IPS DF 6.9 (cell line): ENCODE data around the gene MYRF.

Experiments used
- DNase-seq: peaks from one replicate; pipeline ENCODE4 v3.0.0-alpha.2; 2013; ENCODE audit warnings: low read depth, low spot score
- H3K27ac ChIP-seq: one replicate; pipeline ENCODE4 v1.5.1; 2013; ENCODE audit warnings: low read length, control low read depth
- H3K27me3 ChIP-seq: 2 replicates; pipeline ENCODE4 v1.6.1; 2013; ENCODE audit warnings: mild to moderate bottlenecking, low read length; ENCODE audit not compliant: control insufficient read depth, insufficient read depth
- H3K36me3 ChIP-seq: 2 replicates; pipeline ENCODE4 v1.6.1; 2013; ENCODE audit warnings: low read length; ENCODE audit not compliant: control insufficient read depth, insufficient read depth
- H3K4me1 ChIP-seq: 2 replicates; pipeline ENCODE4 v1.6.1; 2013; ENCODE audit warnings: low read length; ENCODE audit not compliant: control insufficient read depth, insufficient read depth
- H3K4me3 ChIP-seq: 2 replicates; pipeline ENCODE4 v1.5.1; 2013; ENCODE audit warnings: mild to moderate bottlenecking, low read length
- H3K9me3 ChIP-seq: 2 replicates; pipeline ENCODE4 v1.6.1; 2013; ENCODE audit warnings: low read length, inconsistent platforms; ENCODE audit not compliant: control insufficient read depth, insufficient read depth
- WGBS: extraction: QIAGEN DNeasy Blood & Tissue Kit; methylation state at CpG from one replicate; pipeline ENCODE4 v1.1.7; 2013; ENCODE audit warnings: mixed read lengths, missing lambda C conversion rate; ENCODE audit not compliant: insufficient read length, insufficient coverage; 5-methylcytosine and 5-hydroxymethylcytosine counted together

The MYRF gene

GRCh38 chr11:61760946-61761345 is 8.5 kb downstream of the MYRF start:
- no CpG with 5 or more reads among the region's 13 CpGs for WGBS
- H3K27me3 ChIP-seq, result no peaks in the 10 kb centered on the region
- H3K4me3 ChIP-seq, result no peak overlapping the region
- H3K9me3 ChIP-seq, result no peaks in the 10 kb centered on the region
- DNase-seq, result no peak
- no peaks in the 10 kb centered on the region for H3K36me3 ChIP-seq
- H3K4me1 ChIP-seq, result peaks cover 6% of the 10 kb centered on the region; the same call in 1 of the 2 replicates
- no peak overlapping the region for H3K27ac ChIP-seq

GRCh38 chr11:61761440-61762222 is 9.2 kb downstream of the MYRF start:
- H3K36me3 ChIP-seq, result no peaks in the 10 kb centered on the region; the same call in 1 of the 2 replicates
- no peaks in the 10 kb centered on the region for H3K9me3 ChIP-seq
- DNase-seq, result no peak
- no peak overlapping the region for H3K27ac ChIP-seq
- no CpG with 5 or more reads among the region's 11 CpGs for WGBS
- no peak overlapping the region for H3K4me3 ChIP-seq
- no peaks in the 10 kb centered on the region for H3K27me3 ChIP-seq
- H3K4me1 ChIP-seq, result peaks cover 3% of the 10 kb centered on the region; the same call in 1 of the 2 replicates

GRCh38 chr11:61762223-61762615 is 9.8 kb downstream of the MYRF start:
- no peaks in the 10 kb centered on the region; the same call in 1 of the 2 replicates for H3K36me3 ChIP-seq
- WGBS, result no CpG with 5 or more reads among the region's 10 CpGs
- H3K27me3 ChIP-seq, result no peaks in the 10 kb centered on the region
- no peak overlapping the region for H3K27ac ChIP-seq
- H3K4me3 ChIP-seq, result no peak overlapping the region
- DNase-seq, result no peak
- peaks cover 3% of the 10 kb centered on the region; the same call in 1 of the 2 replicates for H3K4me1 ChIP-seq
- no peaks in the 10 kb centered on the region for H3K9me3 ChIP-seq

GRCh38 chr11:61762798-61763197 is 10.4 kb downstream of the MYRF start:
- Histone ChIP-seq H3K4me1 (peaks cover 3% of the 10 kb centered on the region; the same call in 1 of the 2 replicates), H3K27ac (no peak overlapping the region), H3K9me3 (no peaks in the 10 kb centered on the region), H3K36me3 (no peaks in the 10 kb centered on the region; the same call in 1 of the 2 replicates), H3K4me3 (no peak overlapping the region), H3K27me3 (no peaks in the 10 kb centered on the region)
- WGBS, result no CpG with 5 or more reads among the region's 15 CpGs
- DNase-seq, result no peak

- H3K9me3 ChIP-seq, result no peaks in the 10 kb centered on the region
- no CpG with 5 or more reads among the region's 23 CpGs for WGBS
- H3K27ac ChIP-seq, result no peak overlapping the region
- no peak for DNase-seq
- H3K27me3 ChIP-seq, result no peaks in the 10 kb centered on the region
- H3K36me3 ChIP-seq, result no peaks in the 10 kb centered on the region; the same call in 1 of the 2 replicates
- H3K4me3 ChIP-seq, result no peak overlapping the region
- peaks cover 3% of the 10 kb centered on the region; the same call in 1 of the 2 replicates for H3K4me1 ChIP-seq
Observed at GRCh38 chr11:61763930-61764605, 11.6 kb downstream of the MYRF start.

GRCh38 chr11:61764606-61765260 is 12.3 kb downstream of the MYRF start:
- Histone ChIP-seq H3K36me3 (no peaks in the 10 kb centered on the region; the same call in 1 of the 2 replicates), H3K9me3 (no peaks in the 10 kb centered on the region), H3K4me1 (peaks cover 5% of the 10 kb centered on the region; the same call in 1 of the 2 replicates), H3K27ac (no peak overlapping the region), H3K27me3 (no peaks in the 10 kb centered on the region), H3K4me3 (no peak overlapping the region)
- no peak for DNase-seq
- WGBS, result no CpG with 5 or more reads among the region's 22 CpGs

GRCh38 chr11:61765550-61766253 is 13.3 kb downstream of the MYRF start:
- Histone ChIP-seq H3K4me3 (no peak overlapping the region), H3K4me1 (peaks cover 7% of the 10 kb centered on the region; the same call in 1 of the 2 replicates), H3K27me3 (no peaks in the 10 kb centered on the region), H3K27ac (no peak overlapping the region), H3K36me3 (no peaks in the 10 kb centered on the region; the same call in 1 of the 2 replicates), H3K9me3 (no peaks in the 10 kb centered on the region)
- no peak for DNase-seq
- WGBS, result no CpG with 5 or more reads among the region's 26 CpGs

GRCh38 chr11:61766353-61766841 is 14.0 kb downstream of the MYRF start:
- no peaks in the 10 kb centered on the region for H3K27me3 ChIP-seq
- WGBS, result no CpG with 5 or more reads among the region's 13 CpGs
- H3K27ac ChIP-seq, result no peak overlapping the region
- DNase-seq, result no peak
- peaks cover 7% of the 10 kb centered on the region; the same call in 1 of the 2 replicates for H3K4me1 ChIP-seq
- no peaks in the 10 kb centered on the region for H3K9me3 ChIP-seq
- no peaks in the 10 kb centered on the region; the same call in 1 of the 2 replicates for H3K36me3 ChIP-seq
- H3K4me3 ChIP-seq, result no peak overlapping the region

- no peak for DNase-seq
- H3K9me3 ChIP-seq, result no peaks in the 10 kb centered on the region
- no peaks in the 10 kb centered on the region for H3K27me3 ChIP-seq
- no CpG with 5 or more reads among the region's 11 CpGs for WGBS
- H3K4me1 ChIP-seq, result peaks cover 9% of the 10 kb centered on the region; the same call in 1 of the 2 replicates
- H3K36me3 ChIP-seq, result no peaks in the 10 kb centered on the region; the same call in 1 of the 2 replicates
- H3K27ac ChIP-seq, result no peak overlapping the region
- H3K4me3 ChIP-seq, result no peak overlapping the region
Observed at GRCh38 chr11:61768376-61769076, 16.1 kb downstream of the MYRF start.
